Measurements from ENCODE around the gene TCERG1L. TPM values are rescaled to one million over a fixed set of nuclear protein-coding genes. Genes with fewer than 3 reads are reported as not detected.

Gene TCERG1L
- total RNA-seq, 6 experiments from 2014 or later, result not detected

- no peak for ATAC-seq
Measured at GRCh38 chr10:131258256-131258655, 53.3 kb downstream of the TCERG1L start.

GRCh38 chr10:131257027-131257426 lies 54.5 kb downstream of the TCERG1L start:
- H3K4me3 ChIP-seq, result no peak overlapping the region
- intact Hi-C loops (cut with DNase I), result no loop called here
- H3K9me3 ChIP-seq, result no peaks in the 10 kb centered on the region
- H3K27ac ChIP-seq, result no peak overlapping the region
- no peaks in the 10 kb centered on the region for H3K36me3 ChIP-seq
- ATAC-seq, result no peak
- no peaks in the 10 kb centered on the region for H3K27me3 ChIP-seq
- DNase-seq, result no peak
- TF ChIP-seq POLR2A (IDR thresholded peaks at IDR 0.05) (no peak), CTCF (IDR thresholded peaks at IDR 0.05) (no peak)
- WGBS (ENCODE audit: insufficient coverage, low coverage, low lambda C conversion rate, missing lambda C conversion rate), result 100% methylated on average over 3 of the region's 11 CpGs
- H3K4me1 ChIP-seq, result no peaks in the 10 kb centered on the region

More at GRCh38 chr10:131258256-131258655, 53.3 kb downstream of the TCERG1L start:
- no peak overlapping the region for H3K27ac ChIP-seq
- 50% methylated on average over 2 of the region's 9 CpGs for WGBS (ENCODE audit: insufficient coverage, low coverage, low lambda C conversion rate, missing lambda C conversion rate)
- intact Hi-C loops (cut with DNase I), result no loop called here
- TF ChIP-seq POLR2A (IDR thresholded peaks at IDR 0.05) (no peak), CTCF (IDR thresholded peaks at IDR 0.05) (no peak)
- no peaks in the 10 kb centered on the region for H3K4me1 ChIP-seq
- no peaks in the 10 kb centered on the region for H3K9me3 ChIP-seq
- H3K36me3 ChIP-seq, result no peaks in the 10 kb centered on the region
- peak in 1 of 3 donors; percentile 43 for DNase-seq
- no peak overlapping the region for H3K4me3 ChIP-seq
- H3K27me3 ChIP-seq, result no peaks in the 10 kb centered on the region

DNA sequence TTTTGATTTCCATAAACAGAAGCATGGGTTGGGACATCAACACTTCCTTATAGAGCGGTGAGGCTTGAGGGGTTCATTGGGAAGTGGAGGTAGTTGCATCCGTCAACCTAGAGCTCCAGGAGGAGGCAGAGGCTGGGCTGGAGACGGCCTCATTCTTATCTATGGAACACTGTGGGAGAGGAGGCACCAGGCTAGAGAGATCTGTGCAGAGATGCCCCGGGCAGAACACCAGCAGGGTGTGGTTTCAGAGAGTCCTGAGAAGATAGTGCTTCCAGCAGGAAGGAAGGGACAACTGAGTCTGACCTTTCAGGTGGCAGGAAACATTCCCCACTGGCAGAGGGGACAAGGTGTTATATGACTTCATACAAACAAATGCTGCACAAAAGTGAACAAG lies 56.7 kb downstream of the TCERG1L start:
- ATAC-seq, result no peak
- intact Hi-C loops (cut with DNase I), result no loop called here
- Histone ChIP-seq H3K9me3 (no peaks in the 10 kb centered on the region), H3K36me3 (no peaks in the 10 kb centered on the region), H3K27me3 (no peaks in the 10 kb centered on the region), H3K4me3 (no peak overlapping the region), H3K4me1 (no peaks in the 10 kb centered on the region), H3K27ac (no peak overlapping the region)
- DNase-seq, result no peak
- no peak for TF ChIP-seq CTCF (IDR thresholded peaks at IDR 0.05)
- 48% methylated on average over 4 of the region's 4 CpGs for WGBS (ENCODE audit: insufficient coverage, low coverage, low lambda C conversion rate, missing lambda C conversion rate)

DNA sequence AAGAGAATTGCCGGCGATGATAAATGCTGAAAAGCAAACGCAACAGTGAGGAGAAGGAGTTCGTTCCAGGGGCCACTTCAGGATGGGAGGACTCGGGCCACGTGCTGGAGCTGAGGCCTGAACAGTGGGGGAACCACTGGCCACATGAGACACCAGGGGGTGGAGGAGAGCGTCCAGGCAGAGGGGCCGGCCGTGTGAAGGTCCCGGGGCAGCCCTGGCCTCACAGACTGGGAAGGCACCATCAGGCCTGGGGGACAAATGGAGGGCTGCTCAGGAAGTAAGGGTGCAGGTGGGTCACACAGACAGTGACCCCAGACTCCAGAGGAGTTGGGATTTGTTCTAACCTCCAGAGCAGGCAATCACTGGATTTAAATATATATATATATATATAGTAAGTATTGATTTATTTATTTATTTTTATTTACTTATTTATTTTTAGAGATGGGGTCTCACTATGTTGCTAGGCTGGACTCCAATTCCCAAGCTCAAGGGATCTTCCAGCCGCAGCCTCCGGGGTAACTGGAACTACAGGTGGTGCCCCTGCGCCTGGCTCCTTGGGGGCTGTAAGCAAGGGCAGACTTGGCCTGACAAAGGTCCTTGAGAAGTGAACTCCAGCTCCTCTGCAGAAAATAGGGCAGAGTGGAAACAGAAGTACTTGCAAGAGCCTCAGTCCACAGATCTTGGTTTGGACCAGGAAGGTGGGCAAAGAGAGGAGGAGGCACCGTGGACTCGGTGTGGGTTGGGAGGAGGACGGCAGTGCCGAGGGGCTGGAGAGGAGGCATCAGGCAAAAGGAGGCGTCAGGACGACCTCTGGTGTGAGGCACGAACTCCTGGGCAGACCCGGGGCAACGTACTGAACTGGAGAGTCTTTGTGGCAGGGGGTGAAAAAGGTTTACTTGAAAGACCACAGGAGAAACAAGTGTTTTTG lies 57.3 kb downstream of the TCERG1L start:
- intact Hi-C loops (cut with DNase I), result no loop called here
- H3K27ac ChIP-seq, result no peak overlapping the region
- H3K27me3 ChIP-seq, result no peaks in the 10 kb centered on the region
- no peaks in the 10 kb centered on the region for H3K4me1 ChIP-seq
- no peaks in the 10 kb centered on the region for H3K9me3 ChIP-seq
- peak in 2 of 3 donors; percentile 18 to 32 for DNase-seq
- 60% methylated on average over 17 of the region's 22 CpGs for WGBS (ENCODE audit: insufficient coverage, low coverage, low lambda C conversion rate, missing lambda C conversion rate)
- TF ChIP-seq CTCF (IDR thresholded peaks at IDR 0.05), result no peak
- TF ChIP-seq POLR2A (IDR thresholded peaks at IDR 0.05), result no peak
- H3K4me3 ChIP-seq, result no peak overlapping the region
- no peaks in the 10 kb centered on the region for H3K36me3 ChIP-seq
- no peak for ATAC-seq
